Breast epithelium (tissue), 4 donors: ENCODE measurements around the gene PDSS2. TPM values are rescaled to one million over a fixed set of nuclear protein-coding genes. Genes with fewer than 3 reads are reported as not detected.

Experiments
- DNase-seq, 2 donors: peaks; one replicate each; pipeline ENCODE4 v3.0.0-alpha.2; 2019; ENCODE audit warnings: low spot score in 2 of 2
- H3K27ac ChIP-seq, 2 donors: fragments of 200-600 bp; sonication (generic) in 1 of 2; one replicate each; pipeline ENCODE4 v1.5.1; 2016 to 2019; ENCODE audit warnings: mild to moderate bottlenecking in 1 of 2
- H3K27me3 ChIP-seq, 2 donors: fragments of 200-600 bp; sonication (generic) in 1 of 2; one replicate each; pipeline versions ENCODE4 v1.5.1 to v1.6.0; 2017 to 2019; ENCODE audit warnings: control low read depth in 1 of 2, mild to moderate bottlenecking in 1 of 2
- H3K36me3 ChIP-seq: fragments of 200-600 bp; one replicate; pipeline ENCODE4 v1.5.1; 2019
- H3K4me1 ChIP-seq, 2 donors: fragments of 200-600 bp; sonication (generic); one replicate each; pipeline ENCODE4 v1.5.1; 2016 to 2019; ENCODE audit warnings: control low read depth in 1 of 2
- H3K4me3 ChIP-seq, 3 donors: fragments of 200-600 bp; sonication (generic); 1 replicate in 2 of 3; 2 replicates in 1 of 3; pipeline ENCODE4 v1.5.1; 2016 to 2019; ENCODE audit warnings: mild to moderate bottlenecking in 3 of 3, moderate library complexity in 2 of 3
- H3K9me3 ChIP-seq, 2 donors: fragments of 200-600 bp; sonication (generic) in 1 of 2; one replicate each; pipeline ENCODE4 v1.5.1; 2016 to 2019; ENCODE audit warnings: control low read depth in 1 of 2
- POLR2A ChIP-seq: fragments of 450-650 bp; IDR thresholded peaks from one replicate; pipeline ENCODE4 v1.6.1; 2016; ENCODE audit warnings: antibody characterized with exemption, mild to moderate bottlenecking, moderate library complexity
- POLR2AphosphoS5 ChIP-seq, 3 donors: sonication (generic); formaldehyde crosslinking; IDR thresholded peaks; one replicate each; pipeline ENCODE4 v1.6.1; 2017; ENCODE audit warnings: antibody characterized with exemption in 3 of 3
- intact Hi-C: fragments of 100-400 bp; cut with DNase I; formaldehyde crosslinking; loops from one replicate; pipeline ENCODE4 v1.15.1; 2023; ENCODE audit warnings: low total_unique reads
- total RNA-seq, 3 donors: library from RNA; depleted of rRNA; stranded (reverse); fragments of >200 nt; gene quantifications; one replicate each; pipeline ENCODE4 v1.1.0, GENCODE V29; 2016
- TF ChIP-seq, protein P1 (sequence below), 3 donors: fragments of 450-650 bp; IDR thresholded peaks; one replicate each; pipeline ENCODE4 v1.5.1; 2016 to 2017; ENCODE audit warnings: antibody characterized with exemption in 3 of 3, mild to moderate bottlenecking in 3 of 3, moderate library complexity in 3 of 3

PDSS2 gene
- total RNA-seq, 3 donors from 2014 or later: 6.9 to 13.5 (median 11.1) TPM

DNA sequence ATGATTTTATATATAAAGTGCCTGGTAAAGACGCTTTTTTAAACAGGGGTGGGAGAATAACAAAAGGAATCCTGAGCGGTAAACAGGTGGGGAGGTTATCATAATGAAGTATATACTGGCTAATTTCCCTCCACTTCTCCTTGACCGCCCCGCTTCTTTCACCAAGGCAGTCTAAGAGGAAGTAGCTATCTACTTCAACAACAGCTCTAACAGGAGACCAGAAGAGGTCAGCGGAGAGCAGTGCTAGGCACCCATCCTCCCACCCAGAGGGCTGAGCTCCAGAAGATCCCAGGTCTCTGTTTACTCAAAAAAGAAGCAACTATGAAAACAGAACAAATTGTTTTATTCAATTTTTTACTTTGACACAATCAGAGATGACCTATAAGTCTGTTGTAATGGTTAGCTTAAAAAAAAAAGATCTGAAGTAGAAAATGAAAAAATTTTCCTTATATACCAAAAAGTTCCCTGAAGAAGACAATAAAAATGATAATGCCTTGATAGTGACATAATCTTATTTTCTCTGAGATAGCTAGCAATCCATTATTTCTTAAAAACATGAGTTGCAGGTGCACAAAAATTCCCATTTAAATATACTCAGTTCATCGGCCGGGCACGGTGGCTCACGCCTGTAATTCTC lies 141.1 kb downstream of the PDSS2 start:
- H3K27ac ChIP-seq: no peak overlapping the region
- H3K27me3 ChIP-seq: no peaks in the 10 kb centered on the region
- no peaks in the 10 kb centered on the region for H3K4me1 ChIP-seq
- no peaks in the 10 kb centered on the region for H3K9me3 ChIP-seq
- no peak overlapping the region for H3K4me3 ChIP-seq
- TF ChIP-seq POLR2AphosphoS5 (IDR thresholded peaks at IDR 0.05): no peak
- no peak for TF ChIP-seq POLR2A
- TF ChIP-seq, protein P1, sequence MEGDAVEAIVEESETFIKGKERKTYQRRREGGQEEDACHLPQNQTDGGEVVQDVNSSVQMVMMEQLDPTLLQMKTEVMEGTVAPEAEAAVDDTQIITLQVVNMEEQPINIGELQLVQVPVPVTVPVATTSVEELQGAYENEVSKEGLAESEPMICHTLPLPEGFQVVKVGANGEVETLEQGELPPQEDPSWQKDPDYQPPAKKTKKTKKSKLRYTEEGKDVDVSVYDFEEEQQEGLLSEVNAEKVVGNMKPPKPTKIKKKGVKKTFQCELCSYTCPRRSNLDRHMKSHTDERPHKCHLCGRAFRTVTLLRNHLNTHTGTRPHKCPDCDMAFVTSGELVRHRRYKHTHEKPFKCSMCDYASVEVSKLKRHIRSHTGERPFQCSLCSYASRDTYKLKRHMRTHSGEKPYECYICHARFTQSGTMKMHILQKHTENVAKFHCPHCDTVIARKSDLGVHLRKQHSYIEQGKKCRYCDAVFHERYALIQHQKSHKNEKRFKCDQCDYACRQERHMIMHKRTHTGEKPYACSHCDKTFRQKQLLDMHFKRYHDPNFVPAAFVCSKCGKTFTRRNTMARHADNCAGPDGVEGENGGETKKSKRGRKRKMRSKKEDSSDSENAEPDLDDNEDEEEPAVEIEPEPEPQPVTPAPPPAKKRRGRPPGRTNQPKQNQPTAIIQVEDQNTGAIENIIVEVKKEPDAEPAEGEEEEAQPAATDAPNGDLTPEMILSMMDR (IDR thresholded peaks at IDR 0.05): no peak
- intact Hi-C loops: no loop called here
- DNase-seq: no peak
- H3K36me3 ChIP-seq: no peaks in the 10 kb centered on the region

GRCh38 chr6:107315114-107315513 lies 144.2 kb downstream of the PDSS2 start:
- TF ChIP-seq POLR2A: no peak
- TF ChIP-seq POLR2AphosphoS5 (IDR thresholded peaks at IDR 0.05): no peak
- TF ChIP-seq, protein P1 (IDR thresholded peaks at IDR 0.05): no peak
- Histone ChIP-seq H3K27me3 (no peaks in the 10 kb centered on the region), H3K4me3 (no peak overlapping the region), H3K9me3 (no peaks in the 10 kb centered on the region), H3K36me3 (no peaks in the 10 kb centered on the region), H3K4me1 (no peaks in the 10 kb centered on the region), H3K27ac (no peak overlapping the region)
- DNase-seq: no peak
- intact Hi-C loops: no loop called here

DNA sequence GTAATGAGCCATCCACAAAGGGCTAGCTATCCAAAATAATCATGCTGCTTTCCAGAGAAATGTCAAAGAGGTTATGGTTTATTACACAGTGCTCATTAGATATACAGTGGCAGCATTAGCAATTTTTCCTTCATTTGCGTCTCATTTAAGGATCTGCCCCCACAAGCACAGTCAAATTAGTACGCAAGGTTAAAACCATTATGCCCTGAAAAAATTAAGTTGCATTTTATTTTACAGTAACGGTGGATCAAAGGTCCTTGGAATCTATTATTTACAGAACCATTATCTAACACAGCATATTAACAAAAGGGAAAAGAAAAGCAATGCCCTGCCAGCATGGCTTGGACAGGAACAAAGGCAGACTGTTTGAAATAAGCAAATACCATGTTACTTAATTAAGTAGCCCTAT lies 144.8 kb downstream of the PDSS2 start:
- TF ChIP-seq, protein P1 (IDR thresholded peaks at IDR 0.05): no peak
- TF ChIP-seq POLR2AphosphoS5 (IDR thresholded peaks at IDR 0.05) (no peak), POLR2A (no peak)
- intact Hi-C loops: no loop called here
- Histone ChIP-seq H3K27me3 (no peaks in the 10 kb centered on the region), H3K4me1 (no peaks in the 10 kb centered on the region), H3K9me3 (no peaks in the 10 kb centered on the region), H3K36me3 (no peaks in the 10 kb centered on the region), H3K27ac (no peak overlapping the region), H3K4me3 (no peak overlapping the region)
- no peak for DNase-seq

DNA sequence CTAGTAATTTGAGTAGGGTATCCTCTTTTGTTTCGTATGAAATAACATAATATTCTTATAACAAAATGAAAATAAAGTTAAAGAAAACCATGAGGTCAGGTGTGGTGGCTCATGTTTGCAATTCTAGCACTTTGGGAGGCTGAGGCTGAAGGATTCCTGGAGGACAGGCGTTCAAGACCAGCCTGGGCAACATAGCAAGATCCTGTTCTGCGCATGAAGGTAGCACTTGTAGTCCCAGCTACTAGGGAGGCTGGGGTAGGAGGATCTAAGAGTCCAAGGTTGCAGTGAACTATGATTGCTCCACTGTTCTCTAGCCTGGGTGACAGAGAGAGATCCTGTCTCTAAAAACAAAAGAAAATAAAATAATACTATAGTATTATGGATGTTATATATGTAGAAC lies 145.6 kb downstream of the PDSS2 start:
- no peak overlapping the region for H3K27ac ChIP-seq
- H3K27me3 ChIP-seq: no peaks in the 10 kb centered on the region
- no peak overlapping the region for H3K4me3 ChIP-seq
- H3K9me3 ChIP-seq: no peaks in the 10 kb centered on the region
- H3K36me3 ChIP-seq: no peaks in the 10 kb centered on the region
- DNase-seq: no peak
- intact Hi-C loops: no loop called here
- no peaks in the 10 kb centered on the region for H3K4me1 ChIP-seq
- TF ChIP-seq, protein P1 (IDR thresholded peaks at IDR 0.05): no peak
- TF ChIP-seq POLR2A (no peak), POLR2AphosphoS5 (IDR thresholded peaks at IDR 0.05) (no peak)

DNA sequence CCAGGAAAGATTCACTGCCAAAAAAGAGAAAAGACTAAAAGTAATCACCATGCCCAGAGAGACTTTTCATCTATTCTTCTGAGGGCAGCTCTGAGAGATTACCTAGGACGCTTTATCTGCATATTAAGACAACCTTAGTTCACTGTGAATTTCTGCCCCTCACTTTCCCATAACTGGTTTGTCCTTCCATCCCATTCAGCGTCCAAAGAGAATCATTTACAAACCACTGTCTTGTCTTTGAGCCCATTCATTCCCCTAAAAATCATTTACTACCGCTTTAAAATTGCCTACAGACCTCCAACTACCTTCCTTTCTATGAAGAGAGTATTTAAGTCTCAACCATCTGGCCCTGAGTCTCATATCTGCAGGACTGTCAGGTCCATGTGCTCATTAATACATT lies 149.0 kb downstream of the PDSS2 start:
- no peak for TF ChIP-seq POLR2A
- TF ChIP-seq POLR2AphosphoS5 (IDR thresholded peaks at IDR 0.05): no peak
- TF ChIP-seq, protein P1 (IDR thresholded peaks at IDR 0.05): no peak
- Histone ChIP-seq H3K9me3 (no peaks in the 10 kb centered on the region), H3K36me3 (no peaks in the 10 kb centered on the region), H3K27me3 (no peaks in the 10 kb centered on the region), H3K4me3 (no peak overlapping the region), H3K27ac (no peak overlapping the region), H3K4me1 (no peaks in the 10 kb centered on the region)
- DNase-seq: no peak
- intact Hi-C loops: no loop called here
